HepG2 (cell line): ENCODE data around the gene LAPTM4A.

Experiments
- ATF3 ChIP-seq: sonication (generic); formaldehyde crosslinking; IDR thresholded peaks from 2 replicates; pipeline ENCODE4 v1.4.0; 2020; ENCODE audit warnings: missing genetic modification reagents
- CTCF ChIP-seq: sonication (generic); formaldehyde crosslinking; IDR thresholded peaks from 2 replicates; pipeline ENCODE4 v1.5.0; 2020; ENCODE audit warnings: mild to moderate bottlenecking, missing genetic modification reagents, moderate library complexity
- ELF4 ChIP-seq: sonication (generic); formaldehyde crosslinking; IDR thresholded peaks from 2 replicates; pipeline ENCODE4 v1.5.0; 2020; ENCODE audit warnings: missing genetic modification reagents, mild to moderate bottlenecking, moderate library complexity, borderline replicate concordance
- EZH2 ChIP-seq: conservative IDR thresholded peaks from 2 replicates; pipeline ENCODE4 v1.6.1; 2012; ENCODE audit warnings: mild to moderate bottlenecking, low read depth, low read length, moderate library complexity
- FOXJ3 ChIP-seq: sonication (generic); formaldehyde crosslinking; IDR thresholded peaks from 2 replicates; pipeline ENCODE4 v1.4.0; 2020; ENCODE audit warnings: missing genetic modification reagents, mild to moderate bottlenecking, borderline replicate concordance
- MIER3 ChIP-seq: IDR thresholded peaks from 2 replicates; pipeline ENCODE4 v1.6.1; 2016; ENCODE audit warnings: missing compliant biosample characterization, borderline replicate concordance
- PHF8 ChIP-seq: sonication (generic); formaldehyde crosslinking; IDR thresholded peaks from 2 replicates; pipeline ENCODE4 v1.5.0; 2020; ENCODE audit warnings: missing genetic modification reagents
- POLR2AphosphoS5 ChIP-seq: IDR thresholded peaks from 2 replicates; pipeline ENCODE4 v1.6.1; 2012; ENCODE audit warnings: low read depth, low read length
- RBFOX2 ChIP-seq: fragments of 200-400 bp; formaldehyde crosslinking; IDR thresholded peaks from 2 replicates; pipeline ENCODE4 v1.6.1; 2017; ENCODE audit warnings: low read depth, mild to moderate bottlenecking, low read length
- SUZ12 ChIP-seq: fragments of 150-350 bp; IDR thresholded peaks from 2 replicates; pipeline ENCODE4 v1.6.1; 2014; ENCODE audit warnings: low read depth, low read length
- TCF7 ChIP-seq: sonication (generic); IDR thresholded peaks from 2 replicates; pipeline ENCODE4 v1.6.1; 2016; ENCODE audit warnings: antibody characterized with exemption, low read depth
- TCF7L2 ChIP-seq: IDR thresholded peaks from 2 replicates; pipeline ENCODE4 v1.6.1; 2011; ENCODE audit warnings: mild to moderate bottlenecking, low read depth, low read length, moderate library complexity
- ZSCAN30 ChIP-seq: sonication (generic); formaldehyde crosslinking; IDR thresholded peaks from 2 replicates; pipeline ENCODE4 v1.5.0; 2020; ENCODE audit warnings: mild to moderate bottlenecking, missing genetic modification reagents

- TF ChIP-seq CTCF (CRISPR knock-in tag) (no peak), POLR2AphosphoS5 (no peak), RBFOX2 (no peak), ATF3 (CRISPR knock-in tag) (no peak), TCF7L2 (no peak), PHF8 (CRISPR knock-in tag) (no peak), ZSCAN30 (CRISPR knock-in tag) (no peak), TCF7 (no peak), FOXJ3 (CRISPR knock-in tag) (no peak), ELF4 (CRISPR knock-in tag) (no peak), MIER3 (no peak), EZH2 (no peak), SUZ12 (no peak)
These were observed 10.0 kb upstream of the LAPTM4A start for GRCh38 chr2:20061476-20061875.
